ENCODE results near the gene SDF2. TPM values are rescaled to one million over a fixed set of nuclear protein-coding genes. Genes with fewer than 3 reads are reported as not detected.

The SDF2 gene
- total and polyA plus RNA-seq, 2 experiments from 2014 or later = 32.5 to 54.6 TPM

- H3K27me3 ChIP-seq (ENCODE audit: insufficient read depth) = no peaks in the 10 kb centered on the region
- no peaks in the 10 kb centered on the region for H3K9me2 ChIP-seq (ENCODE audit: insufficient read depth)
- ATAC-seq = no peak
- no peaks in the 10 kb centered on the region for H3K9me3 Mint-ChIP-seq
- peaks cover 54% of the 10 kb centered on the region for H3K36me3 Mint-ChIP-seq (ENCODE audit: low read depth)
- peak overlapping the region; percentile 91 for H3K4me3 Mint-ChIP-seq
- peak overlapping the region; percentile 72; the same call in 1 of the 2 replicates for H3K4me2 ChIP-seq
- peak overlapping the region; percentile 43 for H3K27ac ChIP-seq (ENCODE audit: low read depth)
- H3K79me2 ChIP-seq (replicated peaks; ENCODE audit: insufficient read depth) = peaks cover 33% of the 10 kb centered on the region
- peaks cover 22% of the 10 kb centered on the region for H3K4me1 Mint-ChIP-seq
- TF ChIP-seq POLR2AphosphoS5 (IDR thresholded peaks at IDR 0.05; ENCODE audit: low read depth) (no peak), CREB1 (CRISPR knock-in tag; IDR thresholded peaks at IDR 0.05; ENCODE audit: low read depth) (no peak), ZNF114 (CRISPR knock-in tag; IDR thresholded peaks at IDR 0.05) (no peak)
- no peak overlapping the region for H2AFZ ChIP-seq
- H3K36me3 ChIP-seq (ENCODE audit: insufficient read depth) = peaks cover 28% of the 10 kb centered on the region
- DNase-seq (ENCODE audit: low spot score) = no peak
- no peak overlapping the region for H3K4me3 ChIP-seq
- peaks cover 9% of the 10 kb centered on the region for H3K27me3 Mint-ChIP-seq (ENCODE audit: insufficient read depth, low read depth, poor library complexity)
- peaks cover 19% of the 10 kb centered on the region for H4K20me1 ChIP-seq (replicated peaks; ENCODE audit: insufficient read depth)
- peak overlapping the region; percentile 37 for H3K27ac Mint-ChIP-seq
- H3K4me1 ChIP-seq (ENCODE audit: insufficient read depth) = peaks cover 11% of the 10 kb centered on the region; the same call in 1 of the 2 replicates
- peaks cover 18% of the 10 kb centered on the region; the same call in 1 of the 2 replicates for H3F3A ChIP-seq (replicated peaks; ENCODE audit: low read depth)
These were observed 15.5 kb downstream of the SDF2 start for GRCh38 chr17:28646039-28646754.

GRCh38 chr17:28645576-28645939 is 16.1 kb downstream of the SDF2 start:
- peak overlapping the region; percentile 75 for H2AFZ ChIP-seq
- TF ChIP-seq, protein P1, sequence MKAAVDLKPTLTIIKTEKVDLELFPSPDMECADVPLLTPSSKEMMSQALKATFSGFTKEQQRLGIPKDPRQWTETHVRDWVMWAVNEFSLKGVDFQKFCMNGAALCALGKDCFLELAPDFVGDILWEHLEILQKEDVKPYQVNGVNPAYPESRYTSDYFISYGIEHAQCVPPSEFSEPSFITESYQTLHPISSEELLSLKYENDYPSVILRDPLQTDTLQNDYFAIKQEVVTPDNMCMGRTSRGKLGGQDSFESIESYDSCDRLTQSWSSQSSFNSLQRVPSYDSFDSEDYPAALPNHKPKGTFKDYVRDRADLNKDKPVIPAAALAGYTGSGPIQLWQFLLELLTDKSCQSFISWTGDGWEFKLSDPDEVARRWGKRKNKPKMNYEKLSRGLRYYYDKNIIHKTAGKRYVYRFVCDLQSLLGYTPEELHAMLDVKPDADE (IDR thresholded peaks at IDR 0.05) = no peak
- TF ChIP-seq ZNF114 (CRISPR knock-in tag; IDR thresholded peaks at IDR 0.05) = no peak
- TF ChIP-seq REST (IDR thresholded peaks at IDR 0.05; ENCODE audit: unreplicated experiment) = no peak
- TF ChIP-seq STAT1 (IDR thresholded peaks at IDR 0.05; ENCODE audit: unreplicated experiment) = no peak
- no peak for TF ChIP-seq CREB1 (CRISPR knock-in tag; IDR thresholded peaks at IDR 0.05; ENCODE audit: low read depth)
- no peak for TF ChIP-seq ZNF331 (CRISPR knock-in tag; IDR thresholded peaks at IDR 0.05; ENCODE audit: low read depth)
- TF ChIP-seq, protein P2, sequence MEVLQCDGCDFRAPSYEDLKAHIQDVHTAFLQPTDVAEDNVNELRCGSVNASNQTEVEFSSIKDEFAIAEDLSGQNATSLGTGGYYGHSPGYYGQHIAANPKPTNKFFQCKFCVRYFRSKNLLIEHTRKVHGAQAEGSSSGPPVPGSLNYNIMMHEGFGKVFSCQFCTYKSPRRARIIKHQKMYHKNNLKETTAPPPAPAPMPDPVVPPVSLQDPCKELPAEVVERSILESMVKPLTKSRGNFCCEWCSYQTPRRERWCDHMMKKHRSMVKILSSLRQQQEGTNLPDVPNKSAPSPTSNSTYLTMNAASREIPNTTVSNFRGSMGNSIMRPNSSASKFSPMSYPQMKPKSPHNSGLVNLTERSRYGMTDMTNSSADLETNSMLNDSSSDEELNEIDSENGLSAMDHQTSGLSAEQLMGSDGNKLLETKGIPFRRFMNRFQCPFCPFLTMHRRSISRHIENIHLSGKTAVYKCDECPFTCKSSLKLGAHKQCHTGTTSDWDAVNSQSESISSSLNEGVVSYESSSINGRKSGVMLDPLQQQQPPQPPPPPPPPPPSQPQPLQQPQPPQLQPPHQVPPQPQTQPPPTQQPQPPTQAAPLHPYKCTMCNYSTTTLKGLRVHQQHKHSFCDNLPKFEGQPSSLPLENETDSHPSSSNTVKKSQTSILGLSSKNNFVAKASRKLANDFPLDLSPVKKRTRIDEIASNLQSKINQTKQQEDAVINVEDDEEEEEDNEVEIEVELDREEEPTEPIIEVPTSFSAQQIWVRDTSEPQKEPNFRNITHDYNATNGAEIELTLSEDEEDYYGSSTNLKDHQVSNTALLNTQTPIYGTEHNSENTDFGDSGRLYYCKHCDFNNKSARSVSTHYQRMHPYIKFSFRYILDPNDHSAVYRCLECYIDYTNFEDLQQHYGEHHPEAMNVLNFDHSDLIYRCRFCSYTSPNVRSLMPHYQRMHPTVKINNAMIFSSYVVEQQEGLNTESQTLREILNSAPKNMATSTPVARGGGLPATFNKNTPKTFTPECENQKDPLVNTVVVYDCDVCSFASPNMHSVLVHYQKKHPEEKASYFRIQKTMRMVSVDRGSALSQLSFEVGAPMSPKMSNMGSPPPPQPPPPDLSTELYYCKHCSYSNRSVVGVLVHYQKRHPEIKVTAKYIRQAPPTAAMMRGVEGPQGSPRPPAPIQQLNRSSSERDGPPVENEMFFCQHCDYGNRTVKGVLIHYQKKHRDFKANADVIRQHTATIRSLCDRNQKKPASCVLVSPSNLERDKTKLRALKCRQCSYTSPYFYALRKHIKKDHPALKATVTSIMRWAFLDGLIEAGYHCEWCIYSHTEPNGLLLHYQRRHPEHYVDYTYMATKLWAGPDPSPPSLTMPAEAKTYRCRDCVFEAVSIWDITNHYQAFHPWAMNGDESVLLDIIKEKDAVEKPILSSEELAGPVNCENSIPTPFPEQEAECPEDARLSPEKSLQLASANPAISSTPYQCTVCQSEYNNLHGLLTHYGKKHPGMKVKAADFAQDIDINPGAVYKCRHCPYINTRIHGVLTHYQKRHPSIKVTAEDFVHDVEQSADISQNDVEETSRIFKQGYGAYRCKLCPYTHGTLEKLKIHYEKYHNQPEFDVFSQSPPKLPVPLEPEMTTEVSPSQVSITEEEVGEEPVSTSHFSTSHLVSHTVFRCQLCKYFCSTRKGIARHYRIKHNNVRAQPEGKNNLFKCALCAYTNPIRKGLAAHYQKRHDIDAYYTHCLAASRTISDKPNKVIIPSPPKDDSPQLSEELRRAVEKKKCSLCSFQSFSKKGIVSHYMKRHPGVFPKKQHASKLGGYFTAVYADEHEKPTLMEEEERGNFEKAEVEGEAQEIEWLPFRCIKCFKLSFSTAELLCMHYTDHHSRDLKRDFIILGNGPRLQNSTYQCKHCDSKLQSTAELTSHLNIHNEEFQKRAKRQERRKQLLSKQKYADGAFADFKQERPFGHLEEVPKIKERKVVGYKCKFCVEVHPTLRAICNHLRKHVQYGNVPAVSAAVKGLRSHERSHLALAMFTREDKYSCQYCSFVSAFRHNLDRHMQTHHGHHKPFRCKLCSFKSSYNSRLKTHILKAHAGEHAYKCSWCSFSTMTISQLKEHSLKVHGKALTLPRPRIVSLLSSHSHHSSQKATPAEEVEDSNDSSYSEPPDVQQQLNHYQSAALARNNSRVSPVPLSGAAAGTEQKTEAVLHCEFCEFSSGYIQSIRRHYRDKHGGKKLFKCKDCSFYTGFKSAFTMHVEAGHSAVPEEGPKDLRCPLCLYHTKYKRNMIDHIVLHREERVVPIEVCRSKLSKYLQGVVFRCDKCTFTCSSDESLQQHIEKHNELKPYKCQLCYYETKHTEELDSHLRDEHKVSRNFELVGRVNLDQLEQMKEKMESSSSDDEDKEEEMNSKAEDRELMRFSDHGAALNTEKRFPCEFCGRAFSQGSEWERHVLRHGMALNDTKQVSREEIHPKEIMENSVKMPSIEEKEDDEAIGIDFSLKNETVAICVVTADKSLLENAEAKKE (CRISPR knock-in tag; IDR thresholded peaks at IDR 0.05) = no peak
- TF ChIP-seq NANOG (IDR thresholded peaks at IDR 0.05; ENCODE audit: borderline replicate concordance) = no peak
- TF ChIP-seq JUNB (IDR thresholded peaks at IDR 0.05; ENCODE audit: unreplicated experiment) = no peak
- no peak for TF ChIP-seq POLR2AphosphoS5 (IDR thresholded peaks at IDR 0.05; ENCODE audit: low read depth)

More at GRCh38 chr17:28645576-28645939, 16.1 kb downstream of the SDF2 start:
- peak overlapping the region; percentile 92 for H3K27ac Mint-ChIP-seq
- peak overlapping the region; percentile 91 for H3K4me3 Mint-ChIP-seq
- peaks cover 9% of the 10 kb centered on the region for H3K27me3 Mint-ChIP-seq (ENCODE audit: insufficient read depth, low read depth, poor library complexity)
- peaks cover 11% of the 10 kb centered on the region; the same call in 1 of the 2 replicates for H3K4me1 ChIP-seq (ENCODE audit: insufficient read depth)
- H3K4me3 ChIP-seq = peak overlapping the region; percentile 94
- peaks cover 21% of the 10 kb centered on the region for H4K20me1 ChIP-seq (replicated peaks; ENCODE audit: insufficient read depth)
- peaks cover 35% of the 10 kb centered on the region for H3K79me2 ChIP-seq (replicated peaks; ENCODE audit: insufficient read depth)
- ATAC-seq (no peak), DNase-seq (ENCODE audit: low spot score) (no peak)
- peak overlapping the region; percentile 43 for H3K27ac ChIP-seq (ENCODE audit: low read depth)
- peaks cover 18% of the 10 kb centered on the region; the same call in 1 of the 2 replicates for H3F3A ChIP-seq (replicated peaks; ENCODE audit: low read depth)
- H3K27me3 ChIP-seq (ENCODE audit: insufficient read depth) = no peaks in the 10 kb centered on the region
- peaks cover 29% of the 10 kb centered on the region for H3K36me3 ChIP-seq (ENCODE audit: insufficient read depth)
- peaks cover 60% of the 10 kb centered on the region for H3K36me3 Mint-ChIP-seq (ENCODE audit: low read depth)
- H3K4me1 Mint-ChIP-seq = peaks cover 22% of the 10 kb centered on the region
- peak overlapping the region; percentile 72 for H3K4me2 ChIP-seq
- no peaks in the 10 kb centered on the region for H3K9me3 Mint-ChIP-seq
- H3K9me2 ChIP-seq (ENCODE audit: insufficient read depth) = no peaks in the 10 kb centered on the region

Measured in GM23338 (cell line).